Endodermal cell (in vitro differentiated cells): Measurements from ENCODE around the gene C15orf61. TPM values are rescaled to one million over a fixed set of nuclear protein-coding genes. Genes with fewer than 3 reads are reported as not detected.

Source experiments
- DNase-seq: peaks from one replicate; pipeline ENCODE4 v3.0.0-alpha.2; 2017
- H3K27ac ChIP-seq: 2 replicates; pipeline ENCODE4 v1.5.1; 2013; ENCODE audit warnings: mild to moderate bottlenecking, low read depth, low read length, moderate library complexity
- H3K27me3 ChIP-seq: 2 replicates; pipeline ENCODE4 v1.6.1; 2013; ENCODE audit warnings: mild to moderate bottlenecking, low read length, moderate library complexity; ENCODE audit not compliant: insufficient read depth, control insufficient read depth, poor library complexity, severe bottlenecking
- H3K36me3 ChIP-seq: 2 replicates; pipeline ENCODE4 v1.7.0; 2013; ENCODE audit warnings: mild to moderate bottlenecking, low read length, moderate library complexity; ENCODE audit not compliant: control insufficient read depth, insufficient read depth
- H3K4me1 ChIP-seq: one replicate; pipeline ENCODE4 v1.7.0; 2013; ENCODE audit warnings: low read length; ENCODE audit not compliant: control insufficient read depth, insufficient read depth
- H3K4me3 ChIP-seq: 2 replicates; pipeline ENCODE4 v1.5.1; 2013; ENCODE audit warnings: mild to moderate bottlenecking, low read length, moderate library complexity
- H3K9ac ChIP-seq: 2 replicates; pipeline ENCODE4 v1.6.1; 2013; ENCODE audit warnings: mild to moderate bottlenecking, low read length, moderate library complexity; ENCODE audit not compliant: poor library complexity, severe bottlenecking; ENCODE audit errors: extremely low read depth
- H3K9me3 ChIP-seq: 2 replicates; pipeline ENCODE4 v1.6.1; 2013; ENCODE audit warnings: mild to moderate bottlenecking, low read length, moderate library complexity; ENCODE audit not compliant: control insufficient read depth
- H3K27ac Mint-ChIP-seq: 2 replicates; pipeline ENCODE4 v1.8.0; 2020; ENCODE audit warnings: mixed read lengths
- H3K27me3 Mint-ChIP-seq: 2 replicates; pipeline ENCODE4 v1.8.0; 2021; ENCODE audit warnings: mild to moderate bottlenecking, mixed read lengths; ENCODE audit not compliant: insufficient read depth
- H3K36me3 Mint-ChIP-seq: 2 replicates; pipeline ENCODE4 v1.8.0; 2020; ENCODE audit warnings: low read depth, mixed read lengths
- H3K4me1 Mint-ChIP-seq: 2 replicates; pipeline ENCODE4 v1.8.0; 2020; ENCODE audit warnings: mixed read lengths
- H3K4me3 Mint-ChIP-seq: 2 replicates; pipeline ENCODE4 v1.8.0; 2020; ENCODE audit warnings: mild to moderate bottlenecking, moderate library complexity, mixed read lengths
- H3K9me3 Mint-ChIP-seq: 2 replicates; pipeline ENCODE4 v1.8.0; 2020; ENCODE audit warnings: mild to moderate bottlenecking, mixed read lengths
- CTCF ChIP-seq: fragments of 200-600 bp; sonication (generic); conservative IDR thresholded peaks from 2 replicates; pipeline ENCODE4 v1.5.0; 2021; ENCODE audit warnings: antibody characterized with exemption, mild to moderate bottlenecking
- WGBS, 2 experiments: methylation state at CpG; one replicate each; pipeline versions ENCODE4 v1.1.5 to v1.1.7; 2013; ENCODE audit warnings: missing lambda C conversion rate in 2 of 2, mixed read lengths in 1 of 2; ENCODE audit not compliant: insufficient coverage in 1 of 2, insufficient read length in 1 of 2; 5-methylcytosine and 5-hydroxymethylcytosine counted together
- total RNA-seq, 2 donors: library from RNA; stranded (reverse); fragmentation: NEBNext Ultra II Directional in 1 of 2; extraction: Animal tissue kit (Norgen Biotek cat#: 25700) in 1 of 2; gene quantifications; 2 replicates in 1 of 2; 3 replicates in 1 of 2; pipeline ENCODE4 v1.2.1, GENCODE V29; 2021

The C15orf61 gene
- total RNA-seq, 2 donors from 2014 or later, result 3.0 to 3.2 TPM

DNA sequence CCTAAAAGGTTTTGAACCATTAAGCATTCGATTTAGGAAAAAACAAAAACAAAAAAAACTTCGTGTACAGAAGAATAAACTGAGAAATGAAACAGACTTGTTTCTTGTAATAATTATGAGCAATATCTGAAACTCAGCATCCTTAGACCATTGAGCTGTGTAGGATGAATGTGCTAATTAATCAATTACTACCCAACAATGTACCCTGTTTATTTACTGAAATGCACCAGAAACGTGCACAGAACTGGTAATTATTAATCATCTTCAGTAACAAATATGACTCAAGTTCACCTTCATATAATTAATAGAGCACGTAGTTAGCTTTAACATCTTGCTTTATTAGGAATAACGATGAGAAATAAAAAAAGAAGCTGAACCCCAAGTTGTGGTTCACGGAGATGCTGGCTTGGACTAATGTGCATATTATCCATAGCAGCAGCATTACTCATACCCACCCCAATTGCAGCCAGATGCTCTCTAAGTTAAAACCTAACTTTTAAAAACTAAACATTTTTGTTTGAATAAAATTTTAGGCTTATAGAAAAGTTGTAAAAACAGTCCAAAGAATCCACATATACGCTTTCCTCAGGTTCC, 10.2 kb upstream of the C15orf61 start:
- Histone ChIP-seq H3K4me3 (no peak overlapping the region), H3K9ac (no peak overlapping the region), H3K9me3 (no peaks in the 10 kb centered on the region), H3K27me3 (no peaks in the 10 kb centered on the region), H3K27ac (no peak overlapping the region), H3K4me1 (no peaks in the 10 kb centered on the region), H3K36me3 (no peaks in the 10 kb centered on the region)
- no peak overlapping the region for H3K4me3 Mint-ChIP-seq
- 83 to 91% methylated on average over 5 to 6 of the region's 7 CpGs for WGBS, 2 experiments
- peaks cover 1% of the 10 kb centered on the region for H3K27me3 Mint-ChIP-seq
- DNase-seq, result no peak
- H3K36me3 Mint-ChIP-seq, result peaks cover 16% of the 10 kb centered on the region
- no peaks in the 10 kb centered on the region for H3K9me3 Mint-ChIP-seq
- H3K27ac Mint-ChIP-seq, result no peak overlapping the region
- no peak for TF ChIP-seq CTCF
- H3K4me1 Mint-ChIP-seq, result peaks cover 3% of the 10 kb centered on the region

GRCh38 chr15:67511606-67512005, 9.3 kb upstream of the C15orf61 start:
- Histone ChIP-seq H3K27me3 (no peaks in the 10 kb centered on the region), H3K4me3 (no peak overlapping the region), H3K9me3 (no peaks in the 10 kb centered on the region), H3K27ac (no peak overlapping the region), H3K36me3 (no peaks in the 10 kb centered on the region), H3K4me1 (no peaks in the 10 kb centered on the region), H3K9ac (no peak overlapping the region)
- DNase-seq, result no peak
- Mint-ChIP-seq H3K4me1 (peaks cover 3% of the 10 kb centered on the region), H3K27me3 (peaks cover 1% of the 10 kb centered on the region), H3K9me3 (no peaks in the 10 kb centered on the region), H3K27ac (no peak overlapping the region), H3K4me3 (no peak overlapping the region), H3K36me3 (peaks cover 16% of the 10 kb centered on the region)
- WGBS, 2 experiments, result 94% methylated on average over 3 of the region's 3 CpGs; no CpG with 5 or more reads in 1 of the 2 experiments
- no peak for TF ChIP-seq CTCF

- H3K4me3 Mint-ChIP-seq, result no peak overlapping the region
- H3K36me3 ChIP-seq, result no peaks in the 10 kb centered on the region
- H3K4me3 ChIP-seq, result no peak overlapping the region
- H3K4me1 ChIP-seq, result no peaks in the 10 kb centered on the region
- H3K9me3 ChIP-seq, result no peaks in the 10 kb centered on the region
- WGBS, 2 experiments, result 71 to 80% methylated on average over 1 to 3 of the region's 3 CpGs
- H3K9ac ChIP-seq, result no peak overlapping the region
- H3K36me3 Mint-ChIP-seq, result peaks cover 16% of the 10 kb centered on the region
- no peak overlapping the region for H3K27ac ChIP-seq
- no peak for DNase-seq
- no peak for TF ChIP-seq CTCF
- H3K27me3 Mint-ChIP-seq, result peaks cover 1% of the 10 kb centered on the region
- no peak overlapping the region for H3K27ac Mint-ChIP-seq
- H3K27me3 ChIP-seq, result no peaks in the 10 kb centered on the region
- H3K9me3 Mint-ChIP-seq, result no peaks in the 10 kb centered on the region
- peaks cover 3% of the 10 kb centered on the region for H3K4me1 Mint-ChIP-seq
Measured at GRCh38 chr15:67512140-67512539, 8.8 kb upstream of the C15orf61 start.
